ENCODE results near the gene SLC25A15.
"Not testable (repeated sequence)": the region's sequence is repeated elsewhere in the genome, so short reads cannot be mapped to it uniquely, and the experiment has no call there.

The SLC25A15 gene

DNA sequence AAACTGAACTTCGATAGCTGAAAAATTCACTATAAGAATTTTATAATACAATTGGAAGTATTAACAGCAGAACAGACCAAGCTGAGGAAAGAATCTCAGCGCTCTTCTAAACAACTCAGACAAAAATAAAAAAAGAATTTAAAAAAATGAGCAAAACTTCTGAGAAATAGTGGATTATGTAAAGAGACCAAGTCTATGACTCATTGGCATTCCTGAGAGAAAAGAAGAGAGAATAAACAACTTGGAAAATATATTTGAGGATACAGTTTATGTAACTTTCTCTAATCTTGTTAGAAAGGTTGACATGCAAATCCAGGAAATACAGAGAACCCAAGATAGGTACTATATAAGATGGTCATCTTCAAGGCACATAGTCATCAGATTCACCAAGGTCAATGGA lies 25.4 kb downstream of the SLC25A15 start:
- no peak for DNase-seq

DNA sequence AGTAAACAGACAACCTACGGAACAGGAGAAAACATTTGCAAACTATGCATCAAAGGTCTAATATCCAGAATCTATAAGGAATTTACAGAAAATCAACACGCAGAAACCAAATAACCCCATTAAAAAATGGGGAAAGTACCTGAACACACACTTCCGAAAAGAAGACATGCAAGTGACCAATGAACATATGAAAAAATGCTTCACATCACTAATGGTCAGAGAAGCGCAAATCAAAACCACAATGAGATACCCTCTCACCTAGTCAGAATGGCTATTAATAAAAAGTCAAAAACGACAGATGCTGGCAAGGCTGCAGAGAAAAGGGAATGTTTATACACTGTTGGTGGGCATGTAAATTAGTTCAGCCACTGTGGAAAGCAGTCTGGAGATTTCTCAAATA lies 29.5 kb downstream of the SLC25A15 start:
- DNase-seq: no peak

DNA sequence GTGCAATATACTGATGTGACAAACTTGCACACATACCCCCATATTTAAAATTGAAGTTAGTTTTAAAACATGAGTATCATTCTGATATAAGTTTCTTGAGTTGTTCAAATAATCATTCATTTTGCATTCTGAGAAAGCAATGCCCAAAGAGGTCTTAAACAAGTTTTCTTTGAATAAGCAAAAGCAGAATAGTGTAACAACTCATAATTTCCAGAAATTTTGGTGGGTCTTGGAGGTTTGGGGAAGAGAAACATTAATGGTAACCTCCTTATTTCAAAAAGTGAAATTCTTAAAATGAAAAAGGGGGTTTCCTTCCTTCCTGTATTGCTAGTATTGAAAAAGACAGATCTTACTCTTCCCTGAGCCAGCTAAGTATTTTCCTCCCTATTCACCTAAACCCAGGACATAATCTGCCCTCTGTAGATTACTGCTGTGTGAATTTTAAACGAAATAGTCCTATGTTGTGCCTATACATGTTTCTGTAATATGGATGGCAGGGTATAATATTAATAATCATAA lies 30.4 kb downstream of the SLC25A15 start:
- DNase-seq: no peak

DNA sequence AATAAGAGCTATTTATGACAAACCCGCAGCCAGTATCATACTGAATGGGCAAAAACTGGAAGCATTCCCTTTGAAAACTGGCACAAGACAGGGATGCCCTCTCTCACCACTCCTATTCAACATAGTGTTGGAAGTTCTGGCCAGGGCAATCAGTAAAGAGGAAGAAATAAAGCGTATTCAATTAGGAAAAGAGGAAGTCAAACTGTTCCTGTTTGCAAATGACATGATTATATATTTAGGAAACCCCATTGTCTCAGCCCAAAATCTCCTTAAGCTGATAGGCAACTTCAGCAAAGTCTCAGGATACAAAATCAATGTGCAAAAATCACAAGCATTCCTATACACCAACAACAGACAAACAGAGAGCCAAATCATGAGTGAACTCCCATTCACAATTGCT lies 50.3 kb downstream of the SLC25A15 start:
- not testable (repeated sequence) for DNase-seq

DNA sequence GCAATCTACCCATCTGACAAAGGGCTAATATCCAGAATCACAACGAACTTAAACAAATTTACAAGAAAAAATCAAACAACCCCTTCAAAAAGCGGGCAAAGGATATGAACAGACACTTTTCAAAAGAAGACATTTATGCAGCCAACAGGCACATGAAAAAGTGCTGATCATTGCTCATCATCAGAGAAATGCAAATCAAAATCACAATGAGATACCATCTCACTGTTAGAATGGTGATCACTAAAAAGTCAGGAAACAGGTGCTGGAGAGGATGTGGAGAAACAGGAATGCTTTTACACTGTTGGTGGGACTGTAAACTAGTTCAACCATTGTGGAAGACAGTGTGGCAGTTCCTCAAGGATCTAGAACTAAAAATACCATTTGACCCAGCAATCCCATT lies 51.5 kb downstream of the SLC25A15 start:
- not testable (repeated sequence) for DNase-seq

Data from activated T-cell treated with anti-CD3 and anti-CD28 coated beads, Interleukin-2, amount 50 U/mL, for 1 hour (primary cell).